ENCODE data around the gene KRT2.

DNA sequence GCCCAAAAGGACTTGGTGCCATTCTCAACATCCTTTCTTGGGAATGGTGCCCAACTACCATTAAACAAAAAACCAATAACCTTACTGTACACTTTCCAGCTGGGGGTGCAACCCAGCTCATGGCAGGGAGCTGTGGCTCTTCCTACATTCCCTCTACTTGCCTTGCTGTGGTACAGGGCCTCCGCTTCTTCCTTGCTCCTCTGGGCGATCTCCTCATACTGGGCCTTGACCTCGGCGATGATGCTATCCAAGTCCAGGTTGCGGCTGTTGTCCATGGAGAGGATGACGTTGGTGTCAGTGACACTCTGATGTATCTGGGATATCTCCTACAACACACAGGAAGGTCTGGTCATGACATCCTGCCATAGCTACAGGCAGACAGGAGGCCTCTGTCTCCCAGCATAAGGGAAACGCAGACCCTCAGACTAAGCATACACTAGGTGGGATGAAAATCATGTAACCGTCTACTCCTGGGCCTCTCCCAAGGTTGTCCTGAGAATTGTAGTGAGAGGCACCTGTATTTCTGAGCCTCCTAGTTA, 3.9 kb downstream of the KRT2 start:
- TF ChIP-seq, protein P1, sequence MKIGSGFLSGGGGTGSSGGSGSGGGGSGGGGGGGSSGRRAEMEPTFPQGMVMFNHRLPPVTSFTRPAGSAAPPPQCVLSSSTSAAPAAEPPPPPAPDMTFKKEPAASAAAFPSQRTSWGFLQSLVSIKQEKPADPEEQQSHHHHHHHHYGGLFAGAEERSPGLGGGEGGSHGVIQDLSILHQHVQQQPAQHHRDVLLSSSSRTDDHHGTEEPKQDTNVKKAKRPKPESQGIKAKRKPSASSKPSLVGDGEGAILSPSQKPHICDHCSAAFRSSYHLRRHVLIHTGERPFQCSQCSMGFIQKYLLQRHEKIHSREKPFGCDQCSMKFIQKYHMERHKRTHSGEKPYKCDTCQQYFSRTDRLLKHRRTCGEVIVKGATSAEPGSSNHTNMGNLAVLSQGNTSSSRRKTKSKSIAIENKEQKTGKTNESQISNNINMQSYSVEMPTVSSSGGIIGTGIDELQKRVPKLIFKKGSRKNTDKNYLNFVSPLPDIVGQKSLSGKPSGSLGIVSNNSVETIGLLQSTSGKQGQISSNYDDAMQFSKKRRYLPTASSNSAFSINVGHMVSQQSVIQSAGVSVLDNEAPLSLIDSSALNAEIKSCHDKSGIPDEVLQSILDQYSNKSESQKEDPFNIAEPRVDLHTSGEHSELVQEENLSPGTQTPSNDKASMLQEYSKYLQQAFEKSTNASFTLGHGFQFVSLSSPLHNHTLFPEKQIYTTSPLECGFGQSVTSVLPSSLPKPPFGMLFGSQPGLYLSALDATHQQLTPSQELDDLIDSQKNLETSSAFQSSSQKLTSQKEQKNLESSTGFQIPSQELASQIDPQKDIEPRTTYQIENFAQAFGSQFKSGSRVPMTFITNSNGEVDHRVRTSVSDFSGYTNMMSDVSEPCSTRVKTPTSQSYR (CRISPR knock-in tag; IDR thresholded peaks at IDR 0.05) = no peak
- TF ChIP-seq CTCF (IDR thresholded peaks at IDR 0.05) = no peak
- TF ChIP-seq ZBTB21 (CRISPR knock-in tag; IDR thresholded peaks at IDR 0.05; ENCODE audit: borderline replicate concordance) = no peak
- TF ChIP-seq ESRRA (CRISPR knock-in tag; IDR thresholded peaks at IDR 0.05; ENCODE audit: borderline replicate concordance) = no peak
- TF ChIP-seq, protein P2, sequence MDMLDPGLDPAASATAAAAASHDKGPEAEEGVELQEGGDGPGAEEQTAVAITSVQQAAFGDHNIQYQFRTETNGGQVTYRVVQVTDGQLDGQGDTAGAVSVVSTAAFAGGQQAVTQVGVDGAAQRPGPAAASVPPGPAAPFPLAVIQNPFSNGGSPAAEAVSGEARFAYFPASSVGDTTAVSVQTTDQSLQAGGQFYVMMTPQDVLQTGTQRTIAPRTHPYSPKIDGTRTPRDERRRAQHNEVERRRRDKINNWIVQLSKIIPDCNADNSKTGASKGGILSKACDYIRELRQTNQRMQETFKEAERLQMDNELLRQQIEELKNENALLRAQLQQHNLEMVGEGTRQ (CRISPR knock-in tag; IDR thresholded peaks at IDR 0.05) = no peak
- no peak for TF ChIP-seq CREB1 (CRISPR knock-in tag; IDR thresholded peaks at IDR 0.05)
- no peak for TF ChIP-seq ZNF671 (CRISPR knock-in tag; IDR thresholded peaks at IDR 0.05)
- no peak for TF ChIP-seq NFYB (CRISPR knock-in tag; conservative IDR thresholded peaks at IDR 0.05; ENCODE audit: low read depth)
- TF ChIP-seq, protein P3, sequence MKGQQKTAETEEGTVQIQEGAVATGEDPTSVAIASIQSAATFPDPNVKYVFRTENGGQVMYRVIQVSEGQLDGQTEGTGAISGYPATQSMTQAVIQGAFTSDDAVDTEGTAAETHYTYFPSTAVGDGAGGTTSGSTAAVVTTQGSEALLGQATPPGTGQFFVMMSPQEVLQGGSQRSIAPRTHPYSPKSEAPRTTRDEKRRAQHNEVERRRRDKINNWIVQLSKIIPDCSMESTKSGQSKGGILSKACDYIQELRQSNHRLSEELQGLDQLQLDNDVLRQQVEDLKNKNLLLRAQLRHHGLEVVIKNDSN (CRISPR knock-in tag; IDR thresholded peaks at IDR 0.05) = no peak
- TF ChIP-seq, protein P4, sequence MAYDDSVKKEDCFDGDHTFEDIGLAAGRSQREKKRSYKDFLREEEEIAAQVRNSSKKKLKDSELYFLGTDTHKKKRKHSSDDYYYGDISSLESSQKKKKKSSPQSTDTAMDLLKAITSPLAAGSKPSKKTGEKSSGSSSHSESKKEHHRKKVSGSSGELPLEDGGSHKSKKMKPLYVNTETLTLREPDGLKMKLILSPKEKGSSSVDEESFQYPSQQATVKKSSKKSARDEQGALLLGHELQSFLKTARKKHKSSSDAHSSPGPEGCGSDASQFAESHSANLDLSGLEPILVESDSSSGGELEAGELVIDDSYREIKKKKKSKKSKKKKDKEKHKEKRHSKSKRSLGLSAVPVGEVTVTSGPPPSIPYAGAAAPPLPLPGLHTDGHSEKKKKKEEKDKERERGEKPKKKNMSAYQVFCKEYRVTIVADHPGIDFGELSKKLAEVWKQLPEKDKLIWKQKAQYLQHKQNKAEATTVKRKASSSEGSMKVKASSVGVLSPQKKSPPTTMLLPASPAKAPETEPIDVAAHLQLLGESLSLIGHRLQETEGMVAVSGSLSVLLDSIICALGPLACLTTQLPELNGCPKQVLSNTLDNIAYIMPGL (CRISPR knock-in tag; IDR thresholded peaks at IDR 0.05) = no peak
- TF ChIP-seq, protein P5, sequence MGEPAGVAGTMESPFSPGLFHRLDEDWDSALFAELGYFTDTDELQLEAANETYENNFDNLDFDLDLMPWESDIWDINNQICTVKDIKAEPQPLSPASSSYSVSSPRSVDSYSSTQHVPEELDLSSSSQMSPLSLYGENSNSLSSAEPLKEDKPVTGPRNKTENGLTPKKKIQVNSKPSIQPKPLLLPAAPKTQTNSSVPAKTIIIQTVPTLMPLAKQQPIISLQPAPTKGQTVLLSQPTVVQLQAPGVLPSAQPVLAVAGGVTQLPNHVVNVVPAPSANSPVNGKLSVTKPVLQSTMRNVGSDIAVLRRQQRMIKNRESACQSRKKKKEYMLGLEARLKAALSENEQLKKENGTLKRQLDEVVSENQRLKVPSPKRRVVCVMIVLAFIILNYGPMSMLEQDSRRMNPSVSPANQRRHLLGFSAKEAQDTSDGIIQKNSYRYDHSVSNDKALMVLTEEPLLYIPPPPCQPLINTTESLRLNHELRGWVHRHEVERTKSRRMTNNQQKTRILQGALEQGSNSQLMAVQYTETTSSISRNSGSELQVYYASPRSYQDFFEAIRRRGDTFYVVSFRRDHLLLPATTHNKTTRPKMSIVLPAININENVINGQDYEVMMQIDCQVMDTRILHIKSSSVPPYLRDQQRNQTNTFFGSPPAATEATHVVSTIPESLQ (CRISPR knock-in tag; IDR thresholded peaks at IDR 0.05) = no peak
